Gastroesophageal sphincter (tissue), 4 donors: ENCODE measurements around the gene ZSCAN5A. TPM values are rescaled to one million over a fixed set of nuclear protein-coding genes. Genes with fewer than 3 reads are reported as not detected.

Experiments used
- ATAC-seq: fragments of 150-250 bp; one replicate; pipeline ENCODE4 v1.9.1; 2016; ENCODE audit warnings: mild to moderate bottlenecking, moderate library complexity
- H3K27ac ChIP-seq, 4 donors: fragments of 200-600 bp; sonication (generic) in 3 of 4; 1 replicate in 3 of 4; 2 replicates in 1 of 4; pipeline ENCODE4 v1.5.1; 2016 to 2019
- H3K27me3 ChIP-seq: fragments of 200-600 bp; sonication (generic); one replicate; pipeline ENCODE4 v1.5.1; 2019
- H3K36me3 ChIP-seq, 2 donors: fragments of 200-600 bp; sonication (generic); one replicate each; pipeline ENCODE4 v1.5.1; 2019; ENCODE audit warnings: control low read depth in 1 of 2
- H3K4me1 ChIP-seq, 3 donors: fragments of 200-600 bp; sonication (generic); 1 replicate in 2 of 3; 2 replicates in 1 of 3; pipeline ENCODE4 v1.5.1; 2016 to 2019; ENCODE audit warnings: control low read depth in 2 of 3
- H3K4me3 ChIP-seq, 2 donors: fragments of 200-600 bp; sonication (generic); one replicate each; pipeline ENCODE4 v1.5.1; 2019; ENCODE audit warnings: mild to moderate bottlenecking in 1 of 2, moderate library complexity in 1 of 2
- H3K9me3 ChIP-seq, 3 donors: fragments of 200-600 bp; sonication (generic); one replicate each; pipeline ENCODE4 v1.5.1; 2017 to 2019; ENCODE audit warnings: control low read depth in 2 of 3
- CTCF ChIP-seq, 4 experiments: fragments of 200-600 bp in 2 of 4; fragments of 450-650 bp in 2 of 4; sonication (generic) in 1 of 4; IDR thresholded peaks; one replicate each; pipeline ENCODE4 v1.5.1; 2017 to 2019; ENCODE audit warnings: antibody characterized with exemption in 4 of 4, mild to moderate bottlenecking in 2 of 4, moderate library complexity in 2 of 4
- EP300 ChIP-seq: sonication (generic); formaldehyde crosslinking; IDR thresholded peaks from one replicate; pipeline ENCODE4 v1.6.1; 2017; ENCODE audit warnings: antibody characterized with exemption, mild to moderate bottlenecking
- POLR2A ChIP-seq, 2 donors: fragments of 450-650 bp; IDR thresholded peaks; one replicate each; pipeline ENCODE4 v1.6.1; 2017; ENCODE audit warnings: antibody characterized with exemption in 2 of 2, mild to moderate bottlenecking in 2 of 2, moderate library complexity in 1 of 2
- POLR2AphosphoS5 ChIP-seq: sonication (generic); formaldehyde crosslinking; IDR thresholded peaks from one replicate; pipeline ENCODE4 v1.6.1; 2017; ENCODE audit warnings: antibody characterized with exemption
- whole genome bisulfite sequencing, 2 donors: methylation state at CpG; one replicate each; pipeline ENCODE4 v1.1.5; 2018; ENCODE audit warnings: low coverage in 1 of 2; 5-methylcytosine and 5-hydroxymethylcytosine counted together
- total RNA-seq, 4 donors: library from RNA; depleted of rRNA; stranded (reverse); fragments of >200 nt; gene quantifications; one replicate each; pipeline ENCODE4 v1.1.0, GENCODE V29; 2016

ZSCAN5A gene
- total RNA-seq, 4 donors from 2014 or later, result 3.0 to 6.3 (median 4.0) TPM

GRCh38 chr19:56333506-56333905, 18.9 kb upstream of the ZSCAN5A start:
- Histone ChIP-seq H3K9me3 (peaks cover 0 to 20% (median 0%) of the 10 kb centered on the region in 3 donors), H3K4me3 (no peak overlapping the region), H3K4me1 (no peaks in the 10 kb centered on the region), H3K27me3 (no peaks in the 10 kb centered on the region), H3K36me3 (no peaks in the 10 kb centered on the region), H3K27ac (no peak overlapping the region)
- ATAC-seq, result no peak
- TF ChIP-seq CTCF (IDR thresholded peaks at IDR 0.05), result peak in 2 of 4 experiments; percentile 14 to 41
- TF ChIP-seq POLR2AphosphoS5, result no peak
- no peak for TF ChIP-seq EP300
- TF ChIP-seq POLR2A (IDR thresholded peaks at IDR 0.05), result no peak

- Histone ChIP-seq H3K27me3 (no peaks in the 10 kb centered on the region), H3K4me1 (no peaks in the 10 kb centered on the region), H3K36me3 (no peaks in the 10 kb centered on the region), H3K27ac (no peak overlapping the region), H3K4me3 (no peak overlapping the region), H3K9me3 (peaks cover 0 to 20% (median 0%) of the 10 kb centered on the region in 3 donors)
- no peak for TF ChIP-seq CTCF (IDR thresholded peaks at IDR 0.05)
- no peak for TF ChIP-seq POLR2A (IDR thresholded peaks at IDR 0.05)
- TF ChIP-seq EP300, result no peak
- TF ChIP-seq POLR2AphosphoS5, result no peak
- ATAC-seq, result no peak
These were observed 18.1 kb upstream of the ZSCAN5A start for GRCh38 chr19:56332695-56333094.

- Histone ChIP-seq H3K4me3 (no peak overlapping the region), H3K4me1 (no peaks in the 10 kb centered on the region), H3K9me3 (no peaks in the 10 kb centered on the region), H3K27me3 (no peaks in the 10 kb centered on the region), H3K27ac (no peak overlapping the region), H3K36me3 (no peaks in the 10 kb centered on the region)
- TF ChIP-seq EP300, result no peak
- no peak for TF ChIP-seq POLR2A (IDR thresholded peaks at IDR 0.05)
- TF ChIP-seq CTCF (IDR thresholded peaks at IDR 0.05), result no peak
- TF ChIP-seq POLR2AphosphoS5, result no peak
- WGBS, 2 donors, result 33 to 50% methylated on average over 1 of the region's 1 CpG
- ATAC-seq, result no peak
These were observed 9.8 kb upstream of the ZSCAN5A start for GRCh38 chr19:56324436-56324835.

GRCh38 chr19:56321989-56322440, 7.4 kb upstream of the ZSCAN5A start:
- 40 to 66% methylated on average over 2 to 7 of the region's 7 CpGs for WGBS, 2 donors
- H3K4me1 ChIP-seq, result no peaks in the 10 kb centered on the region
- ATAC-seq, result no peak
- no peaks in the 10 kb centered on the region for H3K9me3 ChIP-seq
- no peak for TF ChIP-seq POLR2AphosphoS5
- no peak for TF ChIP-seq CTCF (IDR thresholded peaks at IDR 0.05)
- TF ChIP-seq EP300, result no peak
- TF ChIP-seq POLR2A (IDR thresholded peaks at IDR 0.05), result no peak
- H3K4me3 ChIP-seq, result no peak overlapping the region
- no peaks in the 10 kb centered on the region for H3K36me3 ChIP-seq
- H3K27ac ChIP-seq, result no peak overlapping the region
- H3K27me3 ChIP-seq, result no peaks in the 10 kb centered on the region

GRCh38 chr19:56321254-56321988, 6.8 kb upstream of the ZSCAN5A start:
- no peaks in the 10 kb centered on the region for H3K9me3 ChIP-seq
- H3K27ac ChIP-seq, result no peak overlapping the region
- WGBS, 2 donors, result 74 to 92% methylated on average over 6 to 8 of the region's 8 CpGs
- no peak for ATAC-seq
- TF ChIP-seq CTCF (IDR thresholded peaks at IDR 0.05) (no peak), EP300 (no peak), POLR2A (IDR thresholded peaks at IDR 0.05) (no peak), POLR2AphosphoS5 (no peak)
- H3K4me3 ChIP-seq, result no peak overlapping the region
- no peaks in the 10 kb centered on the region for H3K4me1 ChIP-seq
- H3K36me3 ChIP-seq, result no peaks in the 10 kb centered on the region
- H3K27me3 ChIP-seq, result no peaks in the 10 kb centered on the region
